GM19438 (cell line): ENCODE results near the gene TCEAL5.
"Not testable (repeated sequence)": the region's sequence is repeated elsewhere in the genome, so short reads cannot be mapped to it uniquely, and the experiment has no call there.

Source experiments
- ATAC-seq: cut with Tn5 transposase; IDR thresholded peaks from one replicate; pipeline ENCODE4 v1.9.1; 2021; ENCODE audit warnings: low read depth; ENCODE audit not compliant: unreplicated experiment

TCEAL5 gene

GRCh38 chrX:103276581-103277002 lies at the start of gene TCEAL5:
TCEAL5 (minus strand) TSS chrX:103276750; CDS start chrX:103274563, 2,187 bp downstream.
- no peak for ATAC-seq

GRCh38 chrX:103311399-103311780 lies 34.8 kb upstream of the TCEAL5 start:
- ATAC-seq, result no peak

DNA sequence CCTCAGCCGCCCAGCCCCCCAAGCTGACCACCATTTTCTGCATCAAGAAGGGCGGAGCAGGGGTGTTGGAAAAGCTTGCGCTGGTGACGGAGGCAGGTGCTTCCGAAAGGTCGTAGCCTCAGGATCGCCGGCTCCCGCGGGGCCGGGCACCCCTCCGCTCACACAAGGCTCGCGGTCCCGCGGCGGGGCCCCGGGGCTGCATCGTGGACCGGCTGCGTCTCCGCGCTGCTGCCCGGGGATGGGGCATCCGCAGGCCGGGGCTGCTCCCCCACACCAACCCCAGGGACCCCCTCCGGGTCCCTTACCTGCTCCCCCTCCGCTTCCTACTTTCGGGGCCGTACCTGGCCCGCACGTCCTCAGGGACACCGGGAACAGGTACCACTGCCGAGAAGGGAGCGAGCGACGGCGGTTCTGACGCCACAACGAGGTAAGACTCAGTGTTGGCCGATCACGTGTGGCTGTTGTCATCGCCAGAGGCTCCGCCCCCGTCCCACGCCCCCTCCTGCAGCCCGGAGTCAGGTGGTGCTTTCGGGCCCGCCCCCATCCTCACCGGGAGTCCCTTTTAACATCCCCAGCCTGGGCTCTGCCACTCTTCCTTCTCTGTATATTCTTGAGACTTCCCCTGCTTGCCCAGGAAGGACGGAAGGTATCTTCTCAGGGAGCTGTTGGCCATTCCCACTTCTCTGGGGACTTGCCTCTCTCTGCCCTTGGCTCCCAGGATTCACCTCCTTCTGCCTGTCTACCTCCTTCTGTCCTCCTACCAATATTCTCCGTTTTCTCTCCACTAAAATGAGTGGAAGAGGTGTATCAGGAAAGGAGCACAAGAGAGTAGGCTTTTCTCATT lies 34.2 kb upstream of the TCEAL5 start, which contains the start of gene BEX2:
TSS of gene BEX2 (minus strand) at position 436 of the 844 bp plus-strand sequence. CDS start 1,014 bp downstream, outside the sequence.
- peak; percentile 99 for ATAC-seq

DNA sequence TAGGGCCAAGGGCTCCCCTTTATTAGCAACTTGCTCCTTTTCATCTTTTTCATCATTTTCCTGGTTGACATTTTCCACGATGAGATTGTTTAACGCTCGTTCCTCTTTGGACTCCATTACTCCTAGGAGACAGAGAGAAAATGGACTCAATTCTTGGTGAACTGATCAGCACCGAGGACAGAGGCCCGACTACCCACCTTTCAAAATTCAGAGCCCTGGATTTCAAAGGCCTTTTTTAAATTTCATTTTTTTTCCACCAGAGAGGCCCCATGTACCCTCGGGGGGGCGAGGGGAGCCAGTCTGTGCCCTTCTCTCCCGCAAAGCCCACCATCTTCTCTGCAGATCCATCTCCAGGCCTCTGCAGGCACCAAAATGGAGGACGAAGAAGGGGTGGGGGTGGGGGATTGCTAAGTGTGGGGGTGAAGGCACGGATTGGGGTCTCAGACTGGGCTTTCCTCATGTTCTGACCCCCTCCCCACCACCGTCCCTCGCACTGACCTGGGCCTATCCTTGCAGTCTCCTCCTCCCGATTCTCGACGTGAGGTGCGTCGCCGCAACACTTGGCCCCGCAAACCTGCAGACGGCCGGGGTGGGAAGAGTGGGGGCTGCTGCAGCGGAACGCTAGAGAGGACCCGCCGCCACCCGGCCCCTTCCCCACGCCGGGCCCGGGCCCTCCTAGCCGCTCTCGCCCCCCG lies 33.5 kb upstream of the TCEAL5 start:
- ATAC-seq, result no peak

- ATAC-seq, result not testable (repeated sequence)
Measured at GRCh38 chrX:103305666-103306065, 29.1 kb upstream of the TCEAL5 start.

DNA sequence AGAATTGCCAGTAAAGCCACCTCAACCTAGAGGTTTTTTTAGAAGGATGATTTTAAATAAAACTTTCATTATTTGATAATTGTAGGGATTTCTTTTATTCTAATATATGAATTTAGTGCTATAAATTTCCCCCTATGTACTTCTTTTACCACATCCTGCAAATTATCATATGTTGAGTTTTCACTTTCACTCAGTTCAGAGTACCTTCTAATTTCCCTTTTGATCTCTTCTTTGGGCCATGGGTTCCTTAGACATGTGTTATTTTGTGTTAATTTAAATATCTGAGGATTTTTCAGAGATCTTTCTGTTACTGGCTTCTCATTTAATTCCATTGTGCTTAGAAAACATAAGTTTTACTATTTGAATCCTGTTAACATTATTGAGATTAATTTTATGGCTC lies 28.2 kb upstream of the TCEAL5 start:
- ATAC-seq, result no peak

- no peak for ATAC-seq
Measured at GRCh38 chrX:103293118-103293517, 16.6 kb upstream of the TCEAL5 start.

DNA sequence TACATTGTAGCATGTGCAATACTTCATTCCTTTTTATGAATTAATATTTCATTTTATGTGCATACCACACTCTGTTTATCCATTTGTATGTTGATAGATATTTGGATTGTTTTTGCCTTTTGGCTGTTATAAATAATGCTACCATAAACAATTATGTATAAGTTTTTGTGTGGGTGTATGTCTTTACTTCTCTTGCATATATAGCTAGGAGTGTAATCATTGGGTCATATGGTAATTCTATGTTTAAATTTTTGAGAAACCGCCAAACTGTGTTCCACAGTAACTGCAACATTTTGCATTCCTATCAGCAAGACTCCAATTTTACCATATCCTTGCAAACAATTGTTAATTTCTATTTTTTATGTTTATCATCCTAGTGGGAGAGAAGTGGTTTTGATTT lies 3.1 kb upstream of the TCEAL5 start:
- no peak for ATAC-seq

DNA sequence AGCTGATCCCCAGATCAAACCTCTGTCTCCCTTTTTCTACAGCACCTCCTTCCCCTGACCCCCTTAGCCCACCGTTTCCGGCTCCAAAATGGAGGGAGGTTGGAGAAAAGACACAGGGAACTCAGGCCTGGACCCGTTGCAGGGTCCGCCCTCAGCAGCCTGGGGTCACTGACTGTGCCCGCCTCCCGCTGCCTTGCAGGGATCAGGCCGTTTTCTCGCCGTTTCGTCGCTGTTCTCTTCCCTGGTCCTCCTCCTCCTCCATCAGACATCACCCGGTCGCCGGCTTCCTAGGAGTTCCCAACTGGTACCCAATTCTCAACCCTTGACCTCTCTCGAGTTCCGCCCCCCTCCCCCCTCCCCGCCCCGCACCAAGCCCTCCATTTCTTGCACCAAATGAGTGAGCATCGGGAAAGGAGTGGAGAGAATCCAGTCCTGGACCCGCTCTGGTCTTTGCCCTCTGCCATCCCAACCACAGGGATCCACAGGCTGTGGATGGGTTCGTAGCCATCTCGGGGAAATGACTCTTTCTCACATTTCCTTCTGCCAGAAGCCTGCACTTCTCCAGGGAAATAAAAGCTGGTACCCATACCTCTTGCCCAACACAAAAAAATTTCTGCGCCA lies 493 bp downstream of the TCEAL5 start:
- ATAC-seq, result no peak

DNA sequence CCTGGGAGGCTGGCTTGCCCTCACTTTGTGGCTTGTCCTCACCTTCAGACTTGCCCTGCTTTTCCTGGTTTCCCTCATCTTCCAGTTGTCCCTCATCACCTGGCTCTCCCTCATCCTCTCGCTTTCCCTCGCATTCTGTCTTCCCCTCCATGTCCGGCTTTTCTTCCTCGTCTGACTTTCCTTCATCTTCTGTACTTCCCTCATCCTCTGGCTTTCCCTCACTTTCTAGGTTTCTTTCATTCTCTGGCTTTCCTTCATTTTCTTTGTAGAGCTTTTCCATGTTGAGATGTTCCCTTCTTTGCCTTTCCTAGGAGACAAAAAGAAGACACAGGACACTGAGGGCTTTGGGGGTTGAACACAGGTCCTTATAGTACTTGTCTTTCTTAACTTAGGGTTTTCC lies 2.3 kb downstream of the TCEAL5 start:
- no peak for ATAC-seq

GRCh38 chrX:103258275-103258674 lies 18.3 kb downstream of the TCEAL5 start:
- ATAC-seq, result no peak

GRCh38 chrX:103256651-103257050 lies 19.9 kb downstream of the TCEAL5 start:
- no peak for ATAC-seq

GRCh38 chrX:103254921-103255493 lies 21.5 kb downstream of the TCEAL5 start, which contains the start of gene TCEAL8:
TCEAL8 (minus strand) TSS chrX:103255155; CDS start chrX:103253979, 1,176 bp downstream.
- ATAC-seq, result peak; percentile 92

DNA sequence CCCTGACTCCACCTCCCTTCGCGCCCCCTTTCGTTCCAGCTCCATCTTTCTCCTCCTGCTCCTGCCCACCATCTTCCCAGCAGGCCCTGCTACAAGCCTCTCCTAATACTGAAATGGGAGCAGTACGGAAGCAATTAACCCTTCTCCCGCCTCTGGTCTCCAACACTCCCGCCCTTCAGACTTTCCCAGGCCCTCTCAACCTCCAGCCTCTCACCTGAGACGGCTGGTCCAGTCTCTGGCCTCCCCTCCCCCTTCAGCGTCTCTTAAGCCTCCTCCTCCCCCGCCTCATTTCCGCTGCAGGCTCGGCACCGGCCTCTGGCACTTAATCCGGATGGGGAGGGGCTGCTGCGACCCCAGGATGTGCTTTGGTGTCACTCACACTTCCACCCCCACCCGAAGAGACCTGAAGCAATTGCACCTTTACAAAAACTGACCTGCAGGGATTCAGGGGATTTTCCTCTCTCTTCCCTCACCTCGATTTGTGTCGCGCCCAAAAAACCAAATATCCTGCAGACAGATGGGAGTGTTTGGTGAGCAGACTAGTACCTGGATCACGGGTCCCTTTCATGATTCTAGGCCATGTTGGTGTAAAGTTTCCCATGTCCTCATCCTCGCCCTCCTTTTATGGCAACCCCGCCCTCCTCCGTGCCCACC lies 22.3 kb downstream of the TCEAL5 start:
- ATAC-seq, result peak; percentile 61

- no peak for ATAC-seq
Measured at GRCh38 chrX:103253608-103254007, 22.9 kb downstream of the TCEAL5 start.

DNA sequence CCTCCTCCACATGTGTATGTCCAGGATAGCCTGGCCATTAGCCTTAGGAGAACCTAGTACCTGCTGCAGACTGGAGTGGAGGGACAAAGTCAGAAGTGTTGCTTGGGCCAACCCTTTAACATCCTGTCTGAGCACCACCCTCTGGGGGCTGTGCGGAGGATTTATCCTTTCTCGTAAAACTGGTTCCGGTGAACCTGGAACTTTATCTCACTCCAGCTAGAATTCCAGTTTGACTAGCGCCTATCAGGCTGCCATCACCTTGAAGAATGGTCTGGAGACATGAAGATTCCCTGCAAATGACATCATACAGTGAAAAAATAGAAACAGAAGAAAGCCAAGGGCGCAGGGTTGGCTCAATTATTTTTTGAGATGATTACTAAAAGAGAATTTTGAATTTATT lies 25.6 kb downstream of the TCEAL5 start:
- no peak for ATAC-seq

- no peak for ATAC-seq
Measured at GRCh38 chrX:103249805-103250204, 26.7 kb downstream of the TCEAL5 start.

DNA sequence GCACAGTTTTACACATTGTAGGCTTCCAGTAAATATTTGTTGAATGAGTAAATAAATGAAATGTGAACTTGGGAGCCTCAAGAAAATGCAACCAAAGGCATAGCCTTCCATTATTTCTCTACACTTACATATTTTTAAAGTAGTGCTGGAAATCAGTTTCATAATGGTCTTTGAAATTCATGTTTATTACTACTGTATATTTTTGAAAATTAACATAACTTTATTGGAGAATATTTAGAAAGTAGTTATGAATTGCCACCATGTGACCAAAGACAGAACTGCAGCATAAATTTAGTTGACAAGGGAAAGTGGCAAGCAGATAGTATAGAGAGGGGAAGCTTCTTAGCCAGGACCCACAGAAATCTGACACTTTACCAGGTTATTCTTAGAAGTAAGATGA lies 28.0 kb downstream of the TCEAL5 start:
- ATAC-seq, result no peak

GRCh38 chrX:103240155-103240554 lies 36.4 kb downstream of the TCEAL5 start:
- no peak for ATAC-seq

DNA sequence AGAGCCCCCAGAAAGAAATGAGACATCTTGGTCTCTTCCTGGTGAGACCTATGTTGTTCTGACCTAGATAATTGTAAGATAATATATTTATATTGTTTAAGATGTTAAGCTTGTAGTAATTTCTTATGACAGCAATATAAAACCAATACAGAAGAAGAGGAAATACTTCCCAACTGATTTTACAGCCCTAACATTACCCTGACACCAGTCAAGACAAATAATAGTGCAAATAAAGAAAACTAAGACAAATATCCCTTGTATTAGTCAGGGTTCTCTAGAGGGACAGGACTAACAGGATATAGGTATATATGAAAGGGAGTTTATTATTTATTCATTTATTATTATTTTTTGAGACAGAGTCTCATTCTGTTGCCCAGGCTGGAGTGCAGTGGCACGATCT lies 40.3 kb downstream of the TCEAL5 start:
- ATAC-seq, result no peak
